Gastrocnemius medialis (tissue), 4 donors: ENCODE results near the gene PRIMPOL.

ENCODE experiments used
- CTCF ChIP-seq, 5 experiments: fragments of 450-650 bp in 3 of 5; fragments of 200-600 bp in 2 of 5; sonication (generic) in 2 of 5; IDR thresholded peaks in 4 of 5; conservative IDR thresholded peaks in 1 of 5; 1 replicate in 4 of 5; 2 replicates in 1 of 5; pipeline ENCODE4 v1.5.1; 2016 to 2019; ENCODE audit warnings: antibody characterized with exemption in 5 of 5, mild to moderate bottlenecking in 3 of 5, moderate library complexity in 3 of 5
- POLR2A ChIP-seq, 2 donors: fragments of 450-650 bp; IDR thresholded peaks; one replicate each; pipeline ENCODE4 v1.6.1; 2017; ENCODE audit warnings: antibody characterized with exemption in 2 of 2, mild to moderate bottlenecking in 2 of 2, moderate library complexity in 2 of 2

- no peak for TF ChIP-seq POLR2A (IDR thresholded peaks at IDR 0.05)
- TF ChIP-seq CTCF (IDR thresholded peaks at IDR 0.05 in 4 of 5, conservative IDR thresholded peaks at IDR 0.05 in 1 of 5): no peak
Measured at GRCh38 chr4:184648054-184648312, 1.6 kb upstream of the PRIMPOL start.
